NT2/D1 (cell line): ENCODE results near the gene DOCK7.

Experiments used
- YY1 ChIP-seq: IDR thresholded peaks from 2 replicates; pipeline ENCODE4 v1.6.1; 2011; ENCODE audit not compliant: insufficient read length, insufficient read depth
- ZNF274 ChIP-seq: IDR thresholded peaks from 2 replicates; pipeline ENCODE4 v1.6.1; 2011; ENCODE audit warnings: mild to moderate bottlenecking, low read depth, low read length

- no peak for TF ChIP-seq YY1
- no peak for TF ChIP-seq ZNF274
These were observed 1.4 kb downstream of the DOCK7 start for GRCh38 chr1:62686822-62687221.
